OCI-LY3 (cell line): ENCODE measurements around the gene ZNF804A.

Experiments
- H2AFZ ChIP-seq: fragments of 200-600, 300-600 bp; shearing (Covaris generic); 2 replicates; pipeline ENCODE4 v1.6.0; 2014; ENCODE audit warnings: antibody characterized with exemption, low read depth, low read length
- H3K27ac ChIP-seq: fragments of 200-600, 300-600 bp; sonication (generic); 2 replicates; pipeline ENCODE4 v1.5.1; 2014; ENCODE audit warnings: mild to moderate bottlenecking, low read length, moderate library complexity, mixed read lengths
- H3K27me3 ChIP-seq: fragments of 200-600, 300-600 bp; sonication (generic); 2 replicates; pipeline ENCODE4 v1.6.1; 2014; ENCODE audit warnings: low read depth, low read length, mixed read lengths
- H3K36me3 ChIP-seq: fragments of 200-600, 300-600 bp; sonication (generic); replicated peaks from 2 replicates; pipeline ENCODE3; 2014; ENCODE audit warnings: low read depth, low read length, mixed read lengths
- H3K4me1 ChIP-seq: fragments of 300-600, 200-600 bp; sonication (generic); 2 replicates; pipeline ENCODE4 v1.6.1; 2014; ENCODE audit warnings: low read length, mixed read lengths
- H3K4me2 ChIP-seq: fragments of 200-600, 300-600 bp; sonication (generic); 2 replicates; pipeline ENCODE4 v1.6.1; 2014; ENCODE audit warnings: low read length, mixed read lengths
- H3K4me3 ChIP-seq: fragments of 300-600, 200-600 bp; sonication (generic); 2 replicates; pipeline ENCODE4 v1.5.1; 2014; ENCODE audit warnings: antibody characterized with exemption, mild to moderate bottlenecking, low read length, moderate library complexity
- H3K79me2 ChIP-seq: fragments of 300-600, 200-600 bp; shearing (Covaris generic); 2 replicates; pipeline ENCODE4 v1.6.1; 2014; ENCODE audit warnings: mild to moderate bottlenecking, low read length, mixed read lengths
- H3K9ac ChIP-seq: fragments of 300-600, 200-600 bp; shearing (Covaris generic); 2 replicates; pipeline ENCODE4 v1.6.0; 2014; ENCODE audit warnings: mild to moderate bottlenecking, low read length, moderate library complexity
- H3K9me3 ChIP-seq: fragments of 200-600, 300-600 bp; shearing (Covaris generic); 2 replicates; pipeline ENCODE4 v1.6.1; 2014; ENCODE audit warnings: low read length, mixed read lengths; ENCODE audit not compliant: insufficient read depth
- H4K20me1 ChIP-seq: fragments of 200-600, 300-600 bp; sonication (generic); 2 replicates; pipeline ENCODE4 v1.6.1; 2016; ENCODE audit warnings: low read length, mixed read lengths; ENCODE audit not compliant: insufficient read depth
- EZH2phosphoT487 ChIP-seq: fragments of 200-600 bp; shearing (Covaris generic); IDR thresholded peaks from 2 replicates; pipeline ENCODE4 v1.6.1; 2018; ENCODE audit warnings: antibody characterized with exemption, mixed run types, low read depth
- TF ChIP-seq, protein P1 (sequence below): fragments of 200-600, 300-600 bp; sonication (generic); IDR thresholded peaks from 2 replicates; pipeline ENCODE4 v1.5.1; 2014; ENCODE audit warnings: antibody characterized with exemption, low read length, low read depth

The ZNF804A gene

DNA sequence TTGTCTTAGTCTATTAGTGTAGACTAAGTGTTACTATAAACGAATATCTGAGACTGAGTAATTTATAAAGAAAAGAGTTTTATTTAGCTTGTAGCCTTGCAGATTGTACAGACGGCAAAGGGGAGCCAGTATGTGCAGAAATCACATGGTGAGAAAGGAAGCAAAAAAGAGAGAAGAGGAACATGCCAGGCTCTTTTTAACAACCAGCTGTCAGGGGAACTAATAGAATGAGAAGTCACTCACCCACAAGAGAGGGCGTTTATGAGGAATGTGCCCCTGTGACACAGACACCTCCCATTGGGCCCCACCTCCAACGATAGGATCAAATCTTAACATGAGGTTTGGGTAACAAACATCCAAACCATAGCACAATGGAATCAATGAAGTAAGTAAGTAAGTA, 20.6 kb upstream of the ZNF804A start:
- TF ChIP-seq, protein P1, sequence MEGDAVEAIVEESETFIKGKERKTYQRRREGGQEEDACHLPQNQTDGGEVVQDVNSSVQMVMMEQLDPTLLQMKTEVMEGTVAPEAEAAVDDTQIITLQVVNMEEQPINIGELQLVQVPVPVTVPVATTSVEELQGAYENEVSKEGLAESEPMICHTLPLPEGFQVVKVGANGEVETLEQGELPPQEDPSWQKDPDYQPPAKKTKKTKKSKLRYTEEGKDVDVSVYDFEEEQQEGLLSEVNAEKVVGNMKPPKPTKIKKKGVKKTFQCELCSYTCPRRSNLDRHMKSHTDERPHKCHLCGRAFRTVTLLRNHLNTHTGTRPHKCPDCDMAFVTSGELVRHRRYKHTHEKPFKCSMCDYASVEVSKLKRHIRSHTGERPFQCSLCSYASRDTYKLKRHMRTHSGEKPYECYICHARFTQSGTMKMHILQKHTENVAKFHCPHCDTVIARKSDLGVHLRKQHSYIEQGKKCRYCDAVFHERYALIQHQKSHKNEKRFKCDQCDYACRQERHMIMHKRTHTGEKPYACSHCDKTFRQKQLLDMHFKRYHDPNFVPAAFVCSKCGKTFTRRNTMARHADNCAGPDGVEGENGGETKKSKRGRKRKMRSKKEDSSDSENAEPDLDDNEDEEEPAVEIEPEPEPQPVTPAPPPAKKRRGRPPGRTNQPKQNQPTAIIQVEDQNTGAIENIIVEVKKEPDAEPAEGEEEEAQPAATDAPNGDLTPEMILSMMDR, result no peak
- TF ChIP-seq EZH2phosphoT487, result no peak
- no peak overlapping the region for H3K4me2 ChIP-seq
- no peaks in the 10 kb centered on the region for H3K36me3 ChIP-seq
- no peak overlapping the region for H3K9ac ChIP-seq
- no peaks in the 10 kb centered on the region for H3K9me3 ChIP-seq
- H3K27me3 ChIP-seq, result no peaks in the 10 kb centered on the region
- H4K20me1 ChIP-seq, result no peaks in the 10 kb centered on the region
- H2AFZ ChIP-seq, result no peak overlapping the region
- no peak overlapping the region for H3K27ac ChIP-seq
- peaks cover 6% of the 10 kb centered on the region; the same call in 1 of the 2 replicates for H3K4me1 ChIP-seq
- no peak overlapping the region for H3K4me3 ChIP-seq
- H3K79me2 ChIP-seq, result no peaks in the 10 kb centered on the region

DNA sequence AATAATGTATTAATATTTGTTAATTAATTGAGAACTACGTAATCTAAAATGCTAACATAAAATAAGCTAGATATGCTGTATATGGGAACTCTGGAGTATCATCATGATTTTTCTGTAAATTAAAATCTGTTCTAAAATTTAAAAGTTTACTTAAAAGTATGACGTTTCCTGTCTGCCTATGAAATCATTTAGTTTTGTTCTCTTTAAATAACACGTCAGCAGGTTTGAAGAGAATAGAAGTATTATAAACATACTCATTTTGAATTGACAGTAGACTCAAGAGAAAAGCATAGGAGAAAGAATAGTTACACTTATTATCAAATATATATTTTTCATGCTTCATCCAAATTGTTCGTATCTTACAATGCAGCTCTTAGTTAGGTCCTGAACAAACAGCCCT, 19.1 kb upstream of the ZNF804A start:
- no peak overlapping the region for H3K4me3 ChIP-seq
- TF ChIP-seq, protein P1, result no peak
- no peak for TF ChIP-seq EZH2phosphoT487

DNA sequence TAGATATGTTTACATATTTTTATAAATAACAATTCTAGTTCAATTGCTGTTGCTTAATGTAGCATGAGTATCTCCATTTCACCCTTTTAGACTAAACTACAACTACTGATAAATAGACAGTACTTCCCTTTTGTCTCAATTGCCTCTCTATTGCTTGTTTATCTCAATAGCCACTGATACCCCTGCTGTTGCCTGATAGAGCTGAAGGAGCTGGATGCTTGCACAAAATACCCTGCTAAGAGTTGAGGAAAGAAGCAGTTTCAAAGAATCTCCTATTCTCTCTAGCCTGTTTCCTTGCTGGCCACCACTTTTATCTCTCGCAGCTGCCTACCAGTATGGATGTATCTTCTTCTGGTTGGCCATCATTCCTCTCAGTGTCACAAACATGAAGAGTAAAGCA, 16.9 kb upstream of the ZNF804A start:
- Histone ChIP-seq H3K27ac (no peak overlapping the region), H3K9ac (no peak overlapping the region), H3K4me2 (no peak overlapping the region), H3K4me3 (no peak overlapping the region), H4K20me1 (no peaks in the 10 kb centered on the region), H3K79me2 (no peaks in the 10 kb centered on the region), H3K9me3 (no peaks in the 10 kb centered on the region), H2AFZ (no peak overlapping the region), H3K4me1 (peaks cover 6% of the 10 kb centered on the region; the same call in 1 of the 2 replicates), H3K27me3 (no peaks in the 10 kb centered on the region), H3K36me3 (no peaks in the 10 kb centered on the region)
- no peak for TF ChIP-seq EZH2phosphoT487
- TF ChIP-seq, protein P1, result no peak

More for the DNA sequence above, 19.1 kb upstream of the ZNF804A start:
- Histone ChIP-seq H3K27me3 (no peaks in the 10 kb centered on the region), H3K9me3 (no peaks in the 10 kb centered on the region), H3K79me2 (no peaks in the 10 kb centered on the region), H3K9ac (no peak overlapping the region), H3K27ac (no peak overlapping the region), H3K4me1 (peaks cover 6% of the 10 kb centered on the region; the same call in 1 of the 2 replicates), H3K4me2 (no peak overlapping the region), H2AFZ (no peak overlapping the region), H3K36me3 (no peaks in the 10 kb centered on the region), H4K20me1 (no peaks in the 10 kb centered on the region)

DNA sequence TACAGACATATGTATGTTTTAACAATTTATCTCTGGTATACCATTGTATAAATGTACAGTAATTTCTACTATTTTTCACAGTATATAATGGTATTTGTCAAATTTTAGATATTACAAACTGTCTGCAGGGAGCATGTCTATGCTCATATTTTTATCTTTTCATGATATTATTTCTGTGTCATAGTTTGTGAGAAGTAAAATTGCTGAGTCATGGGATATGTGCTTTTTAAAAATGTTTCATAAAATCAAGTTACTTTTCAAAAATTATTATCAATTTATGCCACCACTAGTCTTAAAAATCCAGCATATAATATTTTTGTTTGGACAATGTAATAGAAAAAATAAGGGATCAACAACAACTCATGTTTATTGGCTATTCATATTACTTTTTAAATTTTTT, 9.1 kb upstream of the ZNF804A start:
- H2AFZ ChIP-seq, result no peak overlapping the region
- TF ChIP-seq, protein P1, result no peak
- no peak for TF ChIP-seq EZH2phosphoT487
- H4K20me1 ChIP-seq, result no peaks in the 10 kb centered on the region
- no peak overlapping the region for H3K4me2 ChIP-seq
- H3K27ac ChIP-seq, result no peak overlapping the region
- no peaks in the 10 kb centered on the region for H3K4me1 ChIP-seq
- no peaks in the 10 kb centered on the region for H3K36me3 ChIP-seq
- no peaks in the 10 kb centered on the region for H3K9me3 ChIP-seq
- no peak overlapping the region for H3K4me3 ChIP-seq
- H3K9ac ChIP-seq, result no peak overlapping the region
- H3K27me3 ChIP-seq, result no peaks in the 10 kb centered on the region
- no peaks in the 10 kb centered on the region for H3K79me2 ChIP-seq
